ENCODE data around the gene MAST2.
"Not testable (repeated sequence)": the region's sequence is repeated elsewhere in the genome, so short reads cannot be mapped to it uniquely, and the experiment has no call there.

MAST2 gene

GRCh38 chr1:45814776-45815175 lies 11.4 kb downstream of the MAST2 start:
- no peak for DNase-seq (ENCODE audit: low spot score)

GRCh38 chr1:45815667-45816458 lies 12.5 kb downstream of the MAST2 start:
- no peak for DNase-seq (ENCODE audit: low spot score)

- no peak for DNase-seq (ENCODE audit: low spot score)
Measured at GRCh38 chr1:45820173-45820572, 16.8 kb downstream of the MAST2 start.

GRCh38 chr1:45820788-45821187 lies 17.4 kb downstream of the MAST2 start:
- no peak for DNase-seq (ENCODE audit: low spot score)

GRCh38 chr1:45822644-45823043 lies 19.2 kb downstream of the MAST2 start:
- no peak for DNase-seq (ENCODE audit: low spot score)

GRCh38 chr1:45824607-45825006 lies 21.2 kb downstream of the MAST2 start:
- no peak for DNase-seq (ENCODE audit: low spot score)

- no peak for DNase-seq (ENCODE audit: low spot score)
Measured at GRCh38 chr1:45827256-45827655, 23.8 kb downstream of the MAST2 start.

GRCh38 chr1:45828841-45829240 lies 25.4 kb downstream of the MAST2 start:
- no peak for DNase-seq (ENCODE audit: low spot score)

GRCh38 chr1:45833361-45833760 lies 29.9 kb downstream of the MAST2 start:
- DNase-seq (ENCODE audit: low spot score) = no peak

GRCh38 chr1:45834689-45835088 lies 31.3 kb downstream of the MAST2 start:
- no peak for DNase-seq (ENCODE audit: low spot score)

GRCh38 chr1:45836451-45836850 lies 33.0 kb downstream of the MAST2 start:
- DNase-seq (ENCODE audit: low spot score) = no peak

GRCh38 chr1:45836861-45837260 lies 33.4 kb downstream of the MAST2 start:
- DNase-seq (ENCODE audit: low spot score) = not testable (repeated sequence)

- DNase-seq (ENCODE audit: low spot score) = not testable (repeated sequence)
Measured at GRCh38 chr1:45838322-45838721, 34.9 kb downstream of the MAST2 start.

- DNase-seq (ENCODE audit: low spot score) = peak; percentile 39
Measured at GRCh38 chr1:45840704-45841103, 37.3 kb downstream of the MAST2 start.

GRCh38 chr1:45842786-45843185 lies 39.4 kb downstream of the MAST2 start:
- no peak for DNase-seq (ENCODE audit: low spot score)

GRCh38 chr1:45843474-45843905 lies 40.1 kb downstream of the MAST2 start:
- peak; percentile 18 for DNase-seq (ENCODE audit: low spot score)

- DNase-seq (ENCODE audit: low spot score) = not testable (repeated sequence)
Measured at GRCh38 chr1:45844000-45844399, 40.6 kb downstream of the MAST2 start.

GRCh38 chr1:45846931-45847330 lies 43.5 kb downstream of the MAST2 start:
- no peak for DNase-seq (ENCODE audit: low spot score)

GRCh38 chr1:45848097-45848496 lies 44.7 kb downstream of the MAST2 start:
- no peak for DNase-seq (ENCODE audit: low spot score)

GRCh38 chr1:45848714-45849113 lies 45.3 kb downstream of the MAST2 start:
- no peak for DNase-seq (ENCODE audit: low spot score)

- DNase-seq (ENCODE audit: low spot score) = no peak
Measured at GRCh38 chr1:45850017-45850416, 46.6 kb downstream of the MAST2 start.

- DNase-seq (ENCODE audit: low spot score) = no peak
Measured at GRCh38 chr1:45854724-45855123, 51.3 kb downstream of the MAST2 start.

- DNase-seq (ENCODE audit: low spot score) = no peak
Measured at GRCh38 chr1:45857101-45857700, 53.8 kb downstream of the MAST2 start.

All from hematopoietic multipotent progenitor cell treated with erythropoietin and hydrocortisone succinate and interleukin-3 and kit ligand, for 15 days (in vitro differentiated cells).